Measurements from ENCODE around the gene RRM1. TPM values are rescaled to one million over a fixed set of nuclear protein-coding genes. Genes with fewer than 3 reads are reported as not detected.

The RRM1 gene
- polyA plus RNA-seq, 1 donor (not counting 4 experiments of a cell fraction or from before 2014, with no cell fraction given) = 65.6 TPM

- dilution Hi-C loops (cut with MboI; ENCODE audit: extremely low pct_ligation_motif_present, low sequenced_read_pairs) = no loop called here
Measured at GRCh38 chr11:4102711-4103110, 8.1 kb downstream of the RRM1 start.

GRCh38 chr11:4103269-4103668 lies 8.7 kb downstream of the RRM1 start:
- Histone ChIP-seq H3K9me3 (ENCODE audit: control insufficient read depth, low read depth, low read length) (no peaks in the 10 kb centered on the region), H3K4me3 (ENCODE audit: control insufficient read depth in 2 of 3, extremely low read depth in 1 of 3, insufficient read depth in 2 of 3, low read depth in 1 of 3, low read length in 3 of 3) (no peak overlapping the region), H3K79me2 (ENCODE audit: control insufficient read depth, insufficient read depth, low read length) (peaks cover 21% of the 10 kb centered on the region), H3K36me3 (ENCODE audit: control insufficient read depth in 2 of 2, extremely low read depth in 1 of 2, insufficient read depth in 2 of 2, low read length in 2 of 2) (peaks cover 0 to 3% of the 10 kb centered on the region in 2 experiments), H3K27ac (ENCODE audit: control insufficient read depth, insufficient read depth, low read length) (no peak overlapping the region), H3K9me1 (ENCODE audit: control insufficient read depth, extremely low read depth, insufficient read depth, low read length) (no peaks in the 10 kb centered on the region), H4K20me1 (ENCODE audit: control insufficient read depth, extremely low read depth, insufficient read depth, low read length) (no peaks in the 10 kb centered on the region), H2AFZ (ENCODE audit: control insufficient read depth, low read length) (no peak overlapping the region), H3K27me3 (ENCODE audit: control insufficient read depth, extremely low read depth, insufficient read depth, low read length) (no peaks in the 10 kb centered on the region), H3K4me1 (ENCODE audit: control insufficient read depth, extremely low read depth, insufficient read depth, low read length) (no peaks in the 10 kb centered on the region), H3K4me2 (ENCODE audit: control insufficient read depth, extremely low read depth, insufficient read depth, low read depth, low read length) (no peak overlapping the region), H3K9ac (ENCODE audit: control insufficient read depth, extremely low read depth, insufficient read depth, low read length) (no peak overlapping the region)
- DNase-seq (ENCODE audit: low read depth, low spot score) (no peak), FAIRE-seq (no peak)
- dilution Hi-C loops (cut with MboI; ENCODE audit: extremely low pct_ligation_motif_present, low sequenced_read_pairs) = no loop called here
- TF ChIP-seq EZH2 (IDR thresholded peaks at IDR 0.05; ENCODE audit: low read length) (no peak), CTCF (optimal IDR thresholded peaks at IDR 0.05 in 1 of 3, IDR thresholded peaks at IDR 0.05 in 1 of 3, conservative IDR thresholded peaks at IDR 0.05 in 1 of 3; ENCODE audit: extremely low read depth in 1 of 3, insufficient read depth in 2 of 3, low read length in 3 of 3) (no peak)

More at GRCh38 chr11:4102711-4103110, 8.1 kb downstream of the RRM1 start:
- no peak overlapping the region for H3K4me3 ChIP-seq (ENCODE audit: control insufficient read depth in 2 of 3, extremely low read depth in 1 of 3, insufficient read depth in 2 of 3, low read depth in 1 of 3, low read length in 3 of 3)
- no peaks in the 10 kb centered on the region for H3K4me1 ChIP-seq (ENCODE audit: control insufficient read depth, extremely low read depth, insufficient read depth, low read length)
- no peaks in the 10 kb centered on the region for H4K20me1 ChIP-seq (ENCODE audit: control insufficient read depth, extremely low read depth, insufficient read depth, low read length)
- no peaks in the 10 kb centered on the region for H3K9me1 ChIP-seq (ENCODE audit: control insufficient read depth, extremely low read depth, insufficient read depth, low read length)
- H3K9ac ChIP-seq (ENCODE audit: control insufficient read depth, extremely low read depth, insufficient read depth, low read length) = no peak overlapping the region
- peaks cover 0 to 3% of the 10 kb centered on the region in 2 experiments for H3K36me3 ChIP-seq (ENCODE audit: control insufficient read depth in 2 of 2, extremely low read depth in 1 of 2, insufficient read depth in 2 of 2, low read length in 2 of 2)
- no peaks in the 10 kb centered on the region for H3K9me3 ChIP-seq (ENCODE audit: control insufficient read depth, low read depth, low read length)
- H3K4me2 ChIP-seq (ENCODE audit: control insufficient read depth, extremely low read depth, insufficient read depth, low read depth, low read length) = no peak overlapping the region
- DNase-seq (ENCODE audit: low read depth, low spot score) = no peak
- no peaks in the 10 kb centered on the region for H3K27me3 ChIP-seq (ENCODE audit: control insufficient read depth, extremely low read depth, insufficient read depth, low read length)
- no peak overlapping the region for H3K27ac ChIP-seq (ENCODE audit: control insufficient read depth, insufficient read depth, low read length)
- TF ChIP-seq CTCF (optimal IDR thresholded peaks at IDR 0.05 in 1 of 3, IDR thresholded peaks at IDR 0.05 in 1 of 3, conservative IDR thresholded peaks at IDR 0.05 in 1 of 3; ENCODE audit: extremely low read depth in 1 of 3, insufficient read depth in 2 of 3, low read length in 3 of 3) = no peak
- TF ChIP-seq EZH2 (IDR thresholded peaks at IDR 0.05; ENCODE audit: low read length) = no peak
- no peak for FAIRE-seq
- H3K79me2 ChIP-seq (ENCODE audit: control insufficient read depth, insufficient read depth, low read length) = peaks cover 24% of the 10 kb centered on the region
- no peak overlapping the region for H2AFZ ChIP-seq (ENCODE audit: control insufficient read depth, low read length)

Measured in keratinocyte (primary cell).